ENCODE results near the gene FAM13A. TPM values are rescaled to one million over a fixed set of nuclear protein-coding genes. Genes with fewer than 3 reads are reported as not detected.

The FAM13A gene
- total and polyA plus RNA-seq, 2 of the 13 experiments (the other 11 are each of a cell fraction or from before 2014, with no cell fraction given): 1.2 to 36.2 TPM

- no peak for TF ChIP-seq ZNF142 (CRISPR knock-in tag; IDR thresholded peaks at IDR 0.05)
- TF ChIP-seq ZNF292 (CRISPR knock-in tag; IDR thresholded peaks at IDR 0.05; ENCODE audit: borderline replicate concordance, low read depth): 0 out of 2 replicates have a peak, but pooled peaks have one; percentile 73
- TF ChIP-seq AHR (CRISPR knock-in tag; IDR thresholded peaks at IDR 0.05): no peak
- TF ChIP-seq PRDM4 (CRISPR knock-in tag; IDR thresholded peaks at IDR 0.05; ENCODE audit: borderline replicate concordance): no peak
- peak in 1 of 2 experiments; percentile 64; a peak in 1 of 4 replicates for TF ChIP-seq EP300 (IDR thresholded peaks at IDR 0.05; ENCODE audit: low read depth in 2 of 2, low read length in 2 of 2)
- TF ChIP-seq EP300 (CRISPR knock-in tag; IDR thresholded peaks at IDR 0.05; ENCODE audit: borderline replicate concordance): no peak
- no peak for TF ChIP-seq ZBTB14 (CRISPR knock-in tag; IDR thresholded peaks at IDR 0.05)
- TF ChIP-seq SP4 (CRISPR knock-in tag; IDR thresholded peaks at IDR 0.05): 0 out of 2 replicates have a peak, but pooled peaks have one; percentile 23
- TF ChIP-seq CHD4 (IDR thresholded peaks at IDR 0.05; ENCODE audit: borderline replicate concordance, low read length): no peak
- no peak for TF ChIP-seq NFRKB (IDR thresholded peaks at IDR 0.05)
- peak; percentile 76; the same call in 1 of the 2 replicates for TF ChIP-seq ZNF670 (CRISPR knock-in tag; IDR thresholded peaks at IDR 0.05; ENCODE audit: borderline replicate concordance)
- TF ChIP-seq ZFP37 (CRISPR knock-in tag; IDR thresholded peaks at IDR 0.05; ENCODE audit: borderline replicate concordance): no peak
- peak; percentile 43; the same call in 1 of the 2 replicates for TF ChIP-seq ZSCAN25 (CRISPR knock-in tag; IDR thresholded peaks at IDR 0.05)
- TF ChIP-seq ZNF343 (CRISPR knock-in tag; IDR thresholded peaks at IDR 0.05): no peak
- no peak for TF ChIP-seq ZNF781 (CRISPR knock-in tag; IDR thresholded peaks at IDR 0.05; ENCODE audit: borderline replicate concordance, not compliant biosample characterization)
- TF ChIP-seq THAP7 (CRISPR knock-in tag; IDR thresholded peaks at IDR 0.05): no peak
- TF ChIP-seq KAT2B (IDR thresholded peaks at IDR 0.05; ENCODE audit: borderline replicate concordance, low read depth, low read length): no peak
- no peak for TF ChIP-seq ZNF556 (CRISPR knock-in tag; IDR thresholded peaks at IDR 0.05; ENCODE audit: borderline replicate concordance)
Measured at GRCh38 chr4:88823058-88823919, 233.7 kb downstream of the FAM13A start (continued).
